H9 (cell line): ENCODE measurements around the gene PCID2. TPM values are rescaled to one million over a fixed set of nuclear protein-coding genes. Genes with fewer than 3 reads are reported as not detected.

Experiments used
- DNase-seq: peaks from one replicate; pipeline ENCODE4 v3.0.0-alpha.2; 2017
- H2AFZ ChIP-seq: one replicate; pipeline ENCODE4 v1.6.1; 2013; ENCODE audit warnings: mild to moderate bottlenecking, low read length, control low read depth, moderate library complexity
- H2AK5ac ChIP-seq: 2 replicates; pipeline ENCODE4 v1.6.1; 2013; ENCODE audit warnings: low read length, control low read depth, mixed read lengths; ENCODE audit not compliant: insufficient read length
- H2BK120ac ChIP-seq: one replicate; pipeline ENCODE4 v1.6.1; 2013; ENCODE audit warnings: low read depth, mild to moderate bottlenecking, low read length, control low read depth, inconsistent platforms; ENCODE audit not compliant: poor library complexity, severe bottlenecking
- H2BK12ac ChIP-seq: 2 replicates; pipeline ENCODE4 v1.6.1; 2013; ENCODE audit warnings: low read length, control low read depth, mixed read lengths, low read depth; ENCODE audit not compliant: insufficient read length
- H2BK15ac ChIP-seq: 2 replicates; pipeline ENCODE4 v1.6.1; 2013; ENCODE audit warnings: low read depth, low read length, control low read depth
- H2BK20ac ChIP-seq: one replicate; pipeline ENCODE4 v1.6.1; 2013; ENCODE audit warnings: low read depth, mild to moderate bottlenecking, low read length, control low read depth, inconsistent platforms; ENCODE audit not compliant: poor library complexity, severe bottlenecking
- H2BK5ac ChIP-seq: 2 replicates; pipeline ENCODE4 v1.6.1; 2013; ENCODE audit warnings: low read length, control low read depth, mixed read lengths; ENCODE audit not compliant: insufficient read length
- H3K14ac ChIP-seq: 2 replicates; pipeline ENCODE4 v1.6.1; 2013; ENCODE audit warnings: low read length, control low read depth; ENCODE audit not compliant: insufficient read depth
- H3K18ac ChIP-seq: 2 replicates; pipeline ENCODE4 v1.6.1; 2013; ENCODE audit warnings: low read depth, mild to moderate bottlenecking, mixed read lengths, low read length, control low read depth; ENCODE audit not compliant: insufficient read length
- H3K23ac ChIP-seq: 2 replicates; pipeline ENCODE4 v1.6.1; 2013; ENCODE audit warnings: low read length, control low read depth, mixed read lengths, low read depth; ENCODE audit not compliant: insufficient read length
- H3K23me2 ChIP-seq: 2 replicates; pipeline ENCODE4 v1.6.1; 2013; ENCODE audit warnings: low read depth, mild to moderate bottlenecking, mixed read lengths, low read length, control low read depth; ENCODE audit not compliant: insufficient read length, poor library complexity, severe bottlenecking
- H3K27ac ChIP-seq: 2 replicates; pipeline ENCODE4 v1.5.1; 2013; ENCODE audit warnings: low read length, control low read depth, mixed read lengths, low read depth; ENCODE audit not compliant: insufficient read length
- H3K27me3 ChIP-seq: 2 replicates; pipeline ENCODE4 v1.6.1; 2013; ENCODE audit warnings: low read length, control low read depth, inconsistent platforms; ENCODE audit not compliant: insufficient read depth
- H3K4ac ChIP-seq: 2 replicates; pipeline ENCODE4 v1.6.1; 2013; ENCODE audit warnings: low read depth, mild to moderate bottlenecking, control low read depth, inconsistent platforms, low read length, moderate library complexity
- H3K4me1 ChIP-seq: 2 replicates; pipeline ENCODE4 v1.6.1; 2013; ENCODE audit warnings: low read length, control low read depth, inconsistent platforms; ENCODE audit not compliant: insufficient read depth
- H3K4me2 ChIP-seq: 2 replicates; pipeline ENCODE4 v1.6.1; 2013; ENCODE audit warnings: low read length, control low read depth, mixed read lengths; ENCODE audit not compliant: insufficient read length, insufficient read depth
- H3K56ac ChIP-seq: 2 replicates; pipeline ENCODE4 v1.6.1; 2013; ENCODE audit warnings: low read depth, mild to moderate bottlenecking, mixed read lengths, low read length, control low read depth; ENCODE audit not compliant: insufficient read length
- H3K79me1 ChIP-seq: 2 replicates; pipeline ENCODE4 v1.6.1; 2013; ENCODE audit warnings: low read depth, mild to moderate bottlenecking, moderate library complexity, low read length, control low read depth, inconsistent platforms; ENCODE audit not compliant: insufficient read depth, poor library complexity, severe bottlenecking
- H3K79me2 ChIP-seq: 2 replicates; pipeline ENCODE4 v1.6.1; 2013; ENCODE audit warnings: low read length, control low read depth, inconsistent platforms; ENCODE audit not compliant: insufficient read depth
- H3K9ac ChIP-seq: 2 replicates; pipeline ENCODE4 v1.6.1; 2013; ENCODE audit warnings: low read length, control low read depth, mixed read lengths; ENCODE audit not compliant: insufficient read length; ENCODE audit errors: extremely low read depth
- H3K9me3 ChIP-seq: one replicate; pipeline ENCODE4 v1.6.1; 2013; ENCODE audit warnings: low read depth, low read length, inconsistent platforms; ENCODE audit not compliant: control insufficient read depth
- H3T11ph ChIP-seq: one replicate; pipeline ENCODE4 v1.6.1; 2013; ENCODE audit warnings: mild to moderate bottlenecking, low read length, control low read depth, inconsistent platforms
- H4K20me1 ChIP-seq: one replicate; pipeline ENCODE4 v1.6.1; 2013; ENCODE audit not compliant: control insufficient read depth, insufficient read length, insufficient read depth
- H4K5ac ChIP-seq: 2 replicates; pipeline ENCODE4 v1.6.1; 2013; ENCODE audit warnings: low read depth, mild to moderate bottlenecking, mixed read lengths, low read length, control low read depth; ENCODE audit not compliant: insufficient read length
- H4K8ac ChIP-seq: replicated peaks from 2 replicates; pipeline ENCODE4 v1.6.1; 2013; ENCODE audit warnings: low read length, control low read depth, mixed read lengths, low read depth; ENCODE audit not compliant: insufficient read length
- H4K91ac ChIP-seq: 2 replicates; pipeline ENCODE4 v1.6.1; 2013; ENCODE audit warnings: low read depth, mild to moderate bottlenecking, moderate library complexity, mixed read lengths, low read length, control low read depth; ENCODE audit not compliant: insufficient read length
- H3K27ac Mint-ChIP-seq, 3 experiments: 2 replicates in 2 of 3; 3 replicates in 1 of 3; pipeline ENCODE4 v1.8.0; 2020 to 2021; ENCODE audit warnings: mixed read lengths in 3 of 3, mild to moderate bottlenecking in 1 of 3, moderate library complexity in 1 of 3
- H3K27me3 Mint-ChIP-seq: 2 replicates; pipeline ENCODE4 v1.8.0; 2021; ENCODE audit warnings: low read depth, mild to moderate bottlenecking, moderate library complexity, mixed read lengths
- H3K36me3 Mint-ChIP-seq, 3 experiments: 2 replicates in 2 of 3; 3 replicates in 1 of 3; pipeline ENCODE4 v1.8.0; 2020 to 2021; ENCODE audit warnings: low read depth in 3 of 3, mixed read lengths in 3 of 3; ENCODE audit not compliant: insufficient read depth in 1 of 3
- H3K4me1 Mint-ChIP-seq, 2 experiments: 2 replicates each; pipeline ENCODE4 v1.8.0; 2020; ENCODE audit warnings: mixed read lengths in 2 of 2
- H3K4me3 Mint-ChIP-seq, 2 experiments: 2 replicates in 1 of 2; 3 replicates in 1 of 2; pipeline ENCODE4 v1.8.0; 2020 to 2021; ENCODE audit warnings: mild to moderate bottlenecking in 2 of 2, mixed read lengths in 2 of 2, moderate library complexity in 1 of 2
- H3K9me3 Mint-ChIP-seq, 2 experiments: 2 replicates in 1 of 2; 3 replicates in 1 of 2; pipeline ENCODE4 v1.8.0; 2020; ENCODE audit warnings: mild to moderate bottlenecking in 2 of 2, mixed read lengths in 2 of 2, moderate library complexity in 1 of 2
- WGBS: extraction: QIAGEN DNeasy Blood & Tissue Kit; methylation state at CpG from one replicate; pipeline ENCODE4 v1.1.7; 2013; ENCODE audit warnings: missing lambda C conversion rate, low lambda C conversion rate, mixed read lengths; ENCODE audit not compliant: insufficient read length; ENCODE audit errors: extremely low coverage; 5-methylcytosine and 5-hydroxymethylcytosine counted together
- total RNA-seq: library from RNA; stranded (reverse); gene quantifications from 2 replicates; pipeline ENCODE4 v1.2.1, GENCODE V29; 2021
- TF ChIP-seq, protein P1 (sequence below): fragments of 200-600 bp; sonication (generic); conservative IDR thresholded peaks from 3 replicates; pipeline ENCODE4 v1.8.0; 2021; ENCODE audit warnings: antibody characterized with exemption, mild to moderate bottlenecking

The PCID2 gene
- total RNA-seq, 1 experiment from 2014 or later, result 66.0 TPM

DNA sequence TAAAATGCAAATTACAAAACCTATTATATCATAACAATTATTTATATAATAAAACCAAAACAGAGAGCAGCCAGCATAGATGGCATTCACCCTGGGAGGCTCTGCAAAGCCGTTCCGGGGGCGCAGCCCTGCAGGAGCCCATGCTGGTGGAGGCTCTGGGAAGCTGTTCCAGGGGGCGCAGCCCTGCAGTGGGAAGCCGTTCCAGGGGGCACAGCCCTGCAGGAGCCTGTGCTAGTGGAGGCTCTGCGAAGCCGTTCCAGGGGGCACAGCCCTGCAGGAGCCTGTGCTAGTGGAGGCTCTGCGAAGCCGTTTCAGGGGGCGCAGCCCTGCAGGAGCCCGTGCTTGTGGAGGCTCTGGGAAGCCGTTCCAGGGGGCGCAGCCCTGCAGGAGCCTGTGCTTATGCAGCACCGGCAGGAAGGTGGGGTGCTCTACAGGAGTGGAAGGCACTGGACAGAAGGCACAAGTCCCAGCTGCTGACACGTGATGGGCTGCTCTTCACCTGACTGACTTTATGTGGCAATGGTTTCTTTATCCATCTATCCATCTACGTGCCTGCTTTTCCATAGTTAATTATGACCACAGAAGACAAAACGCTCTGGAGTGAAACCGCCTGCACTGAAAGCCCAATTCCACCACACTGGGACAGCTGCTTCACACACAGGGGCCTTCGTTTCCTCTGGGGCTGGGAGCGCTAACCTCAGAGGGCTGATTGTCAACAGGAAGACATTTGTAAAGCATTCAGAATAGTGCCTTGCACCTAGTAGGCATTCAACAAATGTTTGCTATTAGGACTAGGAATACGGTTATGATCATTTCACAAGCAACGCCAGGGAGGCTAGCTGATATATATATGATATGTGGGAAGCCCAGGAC is 23.7 kb downstream of the PCID2 start:
- no peaks in the 10 kb centered on the region for H4K20me1 ChIP-seq
- no peak overlapping the region for H2AFZ ChIP-seq
- peaks cover 7 to 10% of the 10 kb centered on the region in 2 experiments for H3K4me1 Mint-ChIP-seq
- H3K23ac ChIP-seq, result no peak overlapping the region
- H3K4ac ChIP-seq, result no peak overlapping the region
- H3T11ph ChIP-seq, result no peak overlapping the region
- no peaks in the 10 kb centered on the region for H3K9me3 Mint-ChIP-seq
- no peak overlapping the region for H4K5ac ChIP-seq
- no peak overlapping the region for H4K91ac ChIP-seq
- no peaks in the 10 kb centered on the region for H3K27me3 ChIP-seq
- peak overlapping the region in 2 of 3 experiments; percentile 10 to 50; a peak in 2 of 7 replicates for H3K27ac Mint-ChIP-seq
- TF ChIP-seq, protein P1, sequence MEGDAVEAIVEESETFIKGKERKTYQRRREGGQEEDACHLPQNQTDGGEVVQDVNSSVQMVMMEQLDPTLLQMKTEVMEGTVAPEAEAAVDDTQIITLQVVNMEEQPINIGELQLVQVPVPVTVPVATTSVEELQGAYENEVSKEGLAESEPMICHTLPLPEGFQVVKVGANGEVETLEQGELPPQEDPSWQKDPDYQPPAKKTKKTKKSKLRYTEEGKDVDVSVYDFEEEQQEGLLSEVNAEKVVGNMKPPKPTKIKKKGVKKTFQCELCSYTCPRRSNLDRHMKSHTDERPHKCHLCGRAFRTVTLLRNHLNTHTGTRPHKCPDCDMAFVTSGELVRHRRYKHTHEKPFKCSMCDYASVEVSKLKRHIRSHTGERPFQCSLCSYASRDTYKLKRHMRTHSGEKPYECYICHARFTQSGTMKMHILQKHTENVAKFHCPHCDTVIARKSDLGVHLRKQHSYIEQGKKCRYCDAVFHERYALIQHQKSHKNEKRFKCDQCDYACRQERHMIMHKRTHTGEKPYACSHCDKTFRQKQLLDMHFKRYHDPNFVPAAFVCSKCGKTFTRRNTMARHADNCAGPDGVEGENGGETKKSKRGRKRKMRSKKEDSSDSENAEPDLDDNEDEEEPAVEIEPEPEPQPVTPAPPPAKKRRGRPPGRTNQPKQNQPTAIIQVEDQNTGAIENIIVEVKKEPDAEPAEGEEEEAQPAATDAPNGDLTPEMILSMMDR, result no peak
- H2BK15ac ChIP-seq, result no peak overlapping the region
- no peak overlapping the region for H2AK5ac ChIP-seq
- no peak overlapping the region for H3K4me3 Mint-ChIP-seq
- no peak overlapping the region for H2BK20ac ChIP-seq
- H3K56ac ChIP-seq, result no peak overlapping the region
- H3K14ac ChIP-seq, result no peak overlapping the region
- no peak overlapping the region for H3K9ac ChIP-seq
- H2BK5ac ChIP-seq, result no peak overlapping the region
- no peak overlapping the region for H2BK120ac ChIP-seq
- H3K4me2 ChIP-seq, result no peak overlapping the region
- peaks cover 35 to 83% (median 81%) of the 10 kb centered on the region in 3 experiments for H3K36me3 Mint-ChIP-seq
- no peak overlapping the region for H3K18ac ChIP-seq
- H3K27me3 Mint-ChIP-seq, result no peaks in the 10 kb centered on the region; the same call in 1 of the 2 replicates
- no CpG with 5 or more reads among the region's 22 CpGs for WGBS
- H3K79me2 ChIP-seq, result no peaks in the 10 kb centered on the region
- H3K4me1 ChIP-seq, result no peaks in the 10 kb centered on the region
- H2BK12ac ChIP-seq, result no peak overlapping the region
- H3K23me2 ChIP-seq, result no peaks in the 10 kb centered on the region
- DNase-seq, result no peak
- no peak overlapping the region for H4K8ac ChIP-seq
- H3K79me1 ChIP-seq, result peaks cover 3% of the 10 kb centered on the region
- no peaks in the 10 kb centered on the region for H3K9me3 ChIP-seq
- no peak overlapping the region for H3K27ac ChIP-seq
